Peyer's patch (tissue), 4 donors: ENCODE measurements around the gene AKR1C2. TPM values are rescaled to one million over a fixed set of nuclear protein-coding genes. Genes with fewer than 3 reads are reported as not detected.

ENCODE experiments used
- DNase-seq, 3 donors: peaks; one replicate each; pipeline ENCODE4 v3.0.0-alpha.2; 2017 to 2019
- H3K27ac ChIP-seq, 4 donors: fragments of 200-600 bp; sonication (generic); one replicate each; pipeline ENCODE4 v1.5.1; 2016 to 2019
- H3K27me3 ChIP-seq, 2 donors: fragments of 200-600 bp; sonication (generic); one replicate each; pipeline ENCODE4 v1.5.1; 2019
- H3K36me3 ChIP-seq, 3 donors: fragments of 200-600 bp; sonication (generic); one replicate each; pipeline ENCODE4 v1.5.1; 2016 to 2019
- H3K4me1 ChIP-seq, 4 donors: fragments of 200-600 bp; sonication (generic); one replicate each; pipeline ENCODE4 v1.5.1; 2016 to 2019
- H3K4me3 ChIP-seq, 4 donors: fragments of 200-600 bp; sonication (generic); 1 replicate in 3 of 4; 2 replicates in 1 of 4; pipeline ENCODE4 v1.5.1; 2016 to 2019; ENCODE audit warnings: mild to moderate bottlenecking in 1 of 4
- H3K9me3 ChIP-seq, 4 donors: fragments of 200-600 bp; sonication (generic); one replicate each; pipeline ENCODE4 v1.5.1; 2016 to 2019; ENCODE audit warnings: mild to moderate bottlenecking in 1 of 4
- POLR2A ChIP-seq, 2 donors: fragments of 450-650 bp; IDR thresholded peaks; one replicate each; pipeline ENCODE4 v1.5.1; 2017; ENCODE audit warnings: antibody characterized with exemption in 2 of 2, mild to moderate bottlenecking in 2 of 2, moderate library complexity in 2 of 2
- total RNA-seq, 4 donors: library from RNA; depleted of rRNA; stranded (reverse); fragments of >200 nt; gene quantifications; one replicate each; pipeline ENCODE4 v1.1.0, GENCODE V29; 2016
- TF ChIP-seq, protein P1 (sequence below), 6 experiments: fragments of 450-650 bp in 4 of 6; fragments of 200-600 bp in 2 of 6; sonication (generic) in 1 of 6; IDR thresholded peaks; one replicate each; pipeline ENCODE4 v1.5.1; 2017 to 2019; ENCODE audit warnings: antibody characterized with exemption in 6 of 6, mild to moderate bottlenecking in 3 of 6, moderate library complexity in 1 of 6

Gene AKR1C2
- total RNA-seq, 4 donors from 2014 or later, result 22.7 to 95.4 (median 45.2) TPM

GRCh38 chr10:4984971-4985594, 18.6 kb downstream of the AKR1C2 start:
- no peak overlapping the region for H3K4me3 ChIP-seq
- no peaks in the 10 kb centered on the region for H3K9me3 ChIP-seq
- H3K4me1 ChIP-seq, result no peaks in the 10 kb centered on the region
- H3K36me3 ChIP-seq, result no peaks in the 10 kb centered on the region
- no peak for DNase-seq
- no peaks in the 10 kb centered on the region for H3K27me3 ChIP-seq
- no peak overlapping the region for H3K27ac ChIP-seq
- TF ChIP-seq, protein P1, sequence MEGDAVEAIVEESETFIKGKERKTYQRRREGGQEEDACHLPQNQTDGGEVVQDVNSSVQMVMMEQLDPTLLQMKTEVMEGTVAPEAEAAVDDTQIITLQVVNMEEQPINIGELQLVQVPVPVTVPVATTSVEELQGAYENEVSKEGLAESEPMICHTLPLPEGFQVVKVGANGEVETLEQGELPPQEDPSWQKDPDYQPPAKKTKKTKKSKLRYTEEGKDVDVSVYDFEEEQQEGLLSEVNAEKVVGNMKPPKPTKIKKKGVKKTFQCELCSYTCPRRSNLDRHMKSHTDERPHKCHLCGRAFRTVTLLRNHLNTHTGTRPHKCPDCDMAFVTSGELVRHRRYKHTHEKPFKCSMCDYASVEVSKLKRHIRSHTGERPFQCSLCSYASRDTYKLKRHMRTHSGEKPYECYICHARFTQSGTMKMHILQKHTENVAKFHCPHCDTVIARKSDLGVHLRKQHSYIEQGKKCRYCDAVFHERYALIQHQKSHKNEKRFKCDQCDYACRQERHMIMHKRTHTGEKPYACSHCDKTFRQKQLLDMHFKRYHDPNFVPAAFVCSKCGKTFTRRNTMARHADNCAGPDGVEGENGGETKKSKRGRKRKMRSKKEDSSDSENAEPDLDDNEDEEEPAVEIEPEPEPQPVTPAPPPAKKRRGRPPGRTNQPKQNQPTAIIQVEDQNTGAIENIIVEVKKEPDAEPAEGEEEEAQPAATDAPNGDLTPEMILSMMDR (IDR thresholded peaks at IDR 0.05), result no peak
- TF ChIP-seq POLR2A (IDR thresholded peaks at IDR 0.05), result no peak

- Histone ChIP-seq H3K4me1 (no peaks in the 10 kb centered on the region), H3K27ac (no peak overlapping the region), H3K9me3 (no peaks in the 10 kb centered on the region), H3K4me3 (no peak overlapping the region), H3K36me3 (no peaks in the 10 kb centered on the region), H3K27me3 (no peaks in the 10 kb centered on the region)
- no peak for DNase-seq
- TF ChIP-seq POLR2A (IDR thresholded peaks at IDR 0.05), result no peak
- TF ChIP-seq, protein P1 (IDR thresholded peaks at IDR 0.05), result no peak
These were observed 19.4 kb downstream of the AKR1C2 start for GRCh38 chr10:4984223-4984622.

- H3K27ac ChIP-seq, result no peak overlapping the region
- no peaks in the 10 kb centered on the region for H3K36me3 ChIP-seq
- H3K4me3 ChIP-seq, result no peak overlapping the region
- TF ChIP-seq, protein P1 (IDR thresholded peaks at IDR 0.05), result no peak
- TF ChIP-seq POLR2A (IDR thresholded peaks at IDR 0.05), result no peak
- no peaks in the 10 kb centered on the region for H3K4me1 ChIP-seq
- H3K27me3 ChIP-seq, result no peaks in the 10 kb centered on the region
- no peaks in the 10 kb centered on the region for H3K9me3 ChIP-seq
- no peak for DNase-seq
These were observed 19.9 kb downstream of the AKR1C2 start for GRCh38 chr10:4983615-4984216.

DNA sequence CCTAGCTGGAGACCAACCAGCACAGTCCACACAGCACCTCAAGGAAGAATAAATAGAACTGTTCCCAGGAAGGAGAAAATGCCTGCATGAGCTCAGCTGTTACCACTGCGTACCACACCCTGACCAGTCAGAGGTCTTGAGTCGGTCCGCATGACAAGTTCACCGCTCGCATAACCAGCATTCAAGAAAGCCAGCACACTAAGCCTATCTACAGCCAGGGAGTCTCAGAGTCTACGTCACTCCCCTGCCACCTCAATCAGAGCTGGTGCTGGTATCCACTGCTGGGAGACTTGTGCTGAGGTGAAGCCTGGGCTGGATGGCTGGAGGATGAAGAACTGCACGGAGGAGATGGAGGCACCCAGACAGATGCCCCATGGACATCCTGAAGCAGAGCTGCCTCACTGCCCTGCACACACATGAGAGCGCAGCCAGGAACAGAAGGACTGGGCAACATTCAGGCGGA, 20.9 kb downstream of the AKR1C2 start:
- no peaks in the 10 kb centered on the region for H3K9me3 ChIP-seq
- DNase-seq, result no peak
- H3K27me3 ChIP-seq, result no peaks in the 10 kb centered on the region
- H3K4me3 ChIP-seq, result no peak overlapping the region
- H3K36me3 ChIP-seq, result no peaks in the 10 kb centered on the region
- no peaks in the 10 kb centered on the region for H3K4me1 ChIP-seq
- H3K27ac ChIP-seq, result no peak overlapping the region
- TF ChIP-seq POLR2A (IDR thresholded peaks at IDR 0.05), result no peak
- TF ChIP-seq, protein P1 (IDR thresholded peaks at IDR 0.05), result no peak

- H3K9me3 ChIP-seq, result no peaks in the 10 kb centered on the region
- no peak for TF ChIP-seq POLR2A (IDR thresholded peaks at IDR 0.05)
- TF ChIP-seq, protein P1 (IDR thresholded peaks at IDR 0.05), result peak in 4 of 6 experiments; percentile 27 to 77 (median 71)
- H3K4me1 ChIP-seq, result no peaks in the 10 kb centered on the region
- no peaks in the 10 kb centered on the region for H3K27me3 ChIP-seq
- peak overlapping the region in 1 of 4 donors; percentile 24 for H3K4me3 ChIP-seq
- no peaks in the 10 kb centered on the region for H3K36me3 ChIP-seq
- peak in 2 of 3 donors; percentile 55 to 73 for DNase-seq
- H3K27ac ChIP-seq, result peak overlapping the region in 2 of 4 donors; percentile 35 to 76
These were observed 21.8 kb downstream of the AKR1C2 start for GRCh38 chr10:4981722-4982471.
